Psoas muscle (tissue), 8 donors: ENCODE results near the gene PRR23E. TPM values are rescaled to one million over a fixed set of nuclear protein-coding genes. Genes with fewer than 3 reads are reported as not detected.

ENCODE experiments used
- ATAC-seq, 4 donors: fragments of 200-7000 bp; cut with Tn5 transposase; one replicate each; pipeline ENCODE4 v1.9.1; 2020; ENCODE audit warnings: moderate library complexity in 3 of 4, mild to moderate bottlenecking in 2 of 4
- DNase-seq, 2 donors: peaks; one replicate each; pipeline ENCODE4 v3.0.0-alpha.2; 2020
- H3K27ac ChIP-seq: fragments of 200-600 bp; one replicate; pipeline ENCODE4 v1.8.0; 2022
- H3K27me3 ChIP-seq, 3 donors: fragments of 200-600 bp in 1 of 3; one replicate each; pipeline versions ENCODE4 v1.6.1 to v1.8.0; 2013 to 2022; ENCODE audit warnings: low read length in 2 of 3, mild to moderate bottlenecking in 2 of 3, moderate library complexity in 1 of 3; ENCODE audit not compliant: insufficient read depth in 3 of 3
- H3K36me3 ChIP-seq, 2 donors: fragments of 200-600 bp in 1 of 2; one replicate each; pipeline versions ENCODE4 v1.6.1 to v1.8.0; 2013 to 2022; ENCODE audit warnings: low read depth in 1 of 2, mild to moderate bottlenecking in 1 of 2, moderate library complexity in 1 of 2; ENCODE audit not compliant: insufficient read depth in 1 of 2
- H3K4me1 ChIP-seq: fragments of 200-600 bp; one replicate; pipeline ENCODE4 v1.8.0; 2022
- H3K4me3 ChIP-seq: fragments of 200-600 bp; one replicate; pipeline ENCODE4 v1.8.0; 2022; ENCODE audit warnings: mild to moderate bottlenecking
- H3K9me3 ChIP-seq: fragments of 200-600 bp; one replicate; pipeline ENCODE4 v1.8.0; 2022
- CTCF ChIP-seq: fragments of 200-600 bp; IDR thresholded peaks from one replicate; pipeline ENCODE4 v1.8.0; 2022; ENCODE audit warnings: antibody characterized with exemption
- WGBS, 3 donors: extraction: QIAGEN DNeasy Blood & Tissue Kit; methylation state at CpG; one replicate each; pipeline versions ENCODE4 v1.1.6 to v1.1.7; 2013; 5-methylcytosine and 5-hydroxymethylcytosine counted together
- intact Hi-C, 2 donors: fragments of 100-400 bp; cut with DNase I; formaldehyde crosslinking; loops; one replicate each; pipeline versions ENCODE4 v1.11.0 to v1.14.2; 2022
- polyA plus RNA-seq, 3 donors: library from polyadenylated mRNA; stranded (reverse); fragments of 200-250 nt; gene quantifications; one replicate each; pipeline ENCODE4 v1.2.3, GENCODE V29; 2013
- total RNA-seq, 4 donors: library from RNA; stranded (reverse); fragmentation: NEBNext Ultra II Directional in 2 of 4; extraction: Animal tissue kit (Norgen Biotek cat#: 25700) in 2 of 4; gene quantifications; one replicate each; pipeline versions ENCODE4 v1.2.1 to v1.2.4, GENCODE V29; 2021 to 2023
- donor health status: healthy with polysubstance abuse.
- donor health status: DM: no; HTN: no; CAD: no; lungs with moderate emphysema.
- donor health status: Bipolar disorder and iron deficiency.
- donor health status: healthy.
- donor health status: DM: yes; HTN: yes; CAD: no.
- donor health status: DM: no; HTN: no; CAD: no.
- donor health status: DM: no; HTN: no; CAD: no.
- donor health status: DM: yes; HTN: yes; CAD: no.

Gene PRR23E
- total and polyA plus RNA-seq, 7 donors = not detected

DNA sequence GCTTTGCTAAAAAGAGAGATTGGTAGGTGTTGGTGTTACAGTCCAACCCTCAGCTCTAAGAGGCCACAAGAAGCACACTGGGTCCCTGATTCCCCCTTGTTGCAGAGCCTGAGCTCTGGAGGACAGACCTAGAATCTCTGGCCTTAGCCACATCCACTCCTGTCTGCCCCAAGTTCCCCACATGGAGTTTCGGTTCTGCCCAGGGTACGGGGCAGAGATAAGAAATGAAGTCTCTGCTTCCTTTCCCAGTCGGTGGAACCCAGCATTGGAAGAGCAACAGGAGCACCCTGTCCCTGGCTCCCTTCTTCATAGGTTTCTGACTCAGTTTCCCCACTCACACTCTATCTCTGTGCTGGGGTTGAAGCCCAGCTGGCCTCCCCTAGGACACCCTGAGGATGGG is 13.2 kb downstream of the PRR23E start:
- intact Hi-C loops = no loop called here

DNA sequence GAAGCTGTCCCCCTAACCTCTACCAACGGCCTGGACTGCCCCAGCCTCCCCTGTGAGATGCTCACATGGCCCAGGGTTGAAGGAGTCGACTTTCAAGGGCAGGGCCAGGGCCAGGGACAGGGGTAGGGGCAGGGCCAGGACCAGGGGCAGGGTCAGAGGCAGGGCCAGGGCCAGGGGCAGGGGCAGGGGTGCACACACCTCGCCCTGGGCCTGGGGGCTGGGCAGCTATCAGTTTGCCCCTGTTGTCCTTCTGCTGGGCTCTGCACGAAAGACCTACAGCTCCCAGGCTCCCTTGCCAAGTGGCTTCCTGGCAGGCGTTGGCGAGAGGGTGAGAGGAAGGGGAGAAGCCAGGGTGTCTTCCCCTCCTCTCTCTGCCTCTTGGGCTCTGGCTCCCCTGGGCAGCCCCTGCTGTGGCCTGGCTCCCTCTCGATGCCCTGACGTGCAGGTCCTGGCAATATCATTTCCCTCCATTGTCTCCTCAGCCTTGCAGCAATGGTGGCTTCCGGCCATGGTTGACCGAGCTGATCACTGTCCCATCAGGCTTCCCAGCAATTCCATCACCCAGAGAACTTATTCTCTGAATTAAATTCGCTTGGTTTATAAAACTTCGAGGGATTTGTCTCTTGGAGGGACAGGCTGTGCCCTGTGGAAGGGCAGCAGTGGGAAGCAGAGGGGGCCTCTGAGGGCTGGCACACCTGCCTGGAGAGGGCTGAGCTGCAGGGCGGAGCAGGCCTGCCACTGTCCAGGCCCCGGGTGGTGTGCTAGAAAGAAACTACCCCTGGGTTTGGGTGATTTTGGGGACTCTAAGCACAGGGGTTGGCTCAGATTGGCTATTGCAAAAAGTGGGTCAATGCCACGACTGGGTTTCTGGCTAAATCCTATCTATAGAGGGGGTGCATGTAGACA is 13.9 kb downstream of the PRR23E start:
- intact Hi-C loops = no loop called here
- Histone ChIP-seq H3K27me3 (peaks cover 0 to 2% (median 0%) of the 10 kb centered on the region in 3 donors), H3K4me3 (no peak overlapping the region), H3K9me3 (peaks cover 3% of the 10 kb centered on the region), H3K4me1 (no peaks in the 10 kb centered on the region), H3K27ac (no peak overlapping the region), H3K36me3 (no peaks in the 10 kb centered on the region)
- TF ChIP-seq CTCF = no peak
- no peak for ATAC-seq
- 60 to 66% (median 62%) methylated on average over 15 of the region's 15 CpGs for WGBS, 3 donors
- peak in 1 of 2 donors; percentile 36 for DNase-seq

More for the DNA sequence above, 13.2 kb downstream of the PRR23E start:
- Histone ChIP-seq H3K4me3 (no peak overlapping the region), H3K27me3 (no peaks in the 10 kb centered on the region), H3K27ac (no peak overlapping the region), H3K36me3 (no peaks in the 10 kb centered on the region), H3K9me3 (peaks cover 3% of the 10 kb centered on the region), H3K4me1 (no peaks in the 10 kb centered on the region)
- no peak for DNase-seq
- no peak for TF ChIP-seq CTCF
- no peak for ATAC-seq
- WGBS, 3 donors = 86 to 93% (median 88%) methylated on average over 3 of the region's 3 CpGs

- intact Hi-C loops = no loop called here
- no peak for TF ChIP-seq CTCF
- Histone ChIP-seq H3K9me3 (no peaks in the 10 kb centered on the region), H3K27ac (no peak overlapping the region), H3K36me3 (no peaks in the 10 kb centered on the region), H3K4me3 (no peak overlapping the region), H3K4me1 (no peaks in the 10 kb centered on the region), H3K27me3 (peaks cover 0 to 12% (median 0%) of the 10 kb centered on the region in 3 donors)
- WGBS, 3 donors = 83 to 89% (median 85%) methylated on average over 8 of the region's 8 CpGs
- DNase-seq (no peak), ATAC-seq (no peak)
Measured at GRCh38 chr3:127207727-127208482, 15.0 kb downstream of the PRR23E start.

DNA sequence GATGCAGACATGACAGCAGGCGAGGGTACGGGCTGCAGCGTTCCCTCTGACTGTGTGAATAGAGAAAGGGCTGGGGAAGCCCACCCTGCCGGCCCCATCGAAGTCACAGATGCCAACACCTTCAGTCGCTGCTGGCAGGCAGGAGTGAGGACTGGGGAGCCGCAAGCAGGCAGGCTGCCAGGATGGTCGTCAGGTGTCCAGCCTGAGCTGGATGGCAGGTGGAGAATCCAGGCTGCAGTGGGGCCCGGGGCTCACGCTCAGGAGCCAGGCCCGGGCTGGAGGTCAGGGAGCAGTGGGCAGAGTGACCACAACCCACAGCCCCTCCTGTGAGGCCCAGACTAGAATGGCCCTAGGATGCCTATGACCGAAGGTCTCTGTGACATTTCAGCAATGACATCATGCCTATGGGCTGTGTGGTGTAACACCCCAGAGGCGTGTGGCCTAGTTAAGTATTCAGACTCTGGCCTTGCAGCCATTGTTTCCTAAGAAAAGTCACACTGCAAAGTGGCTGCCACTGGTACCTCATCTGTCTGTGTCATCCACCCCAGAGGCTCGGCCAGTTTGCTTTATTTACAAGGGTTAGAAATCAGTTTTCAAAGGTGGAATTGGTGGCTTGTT is 15.7 kb downstream of the PRR23E start:
- no peak overlapping the region for H3K4me3 ChIP-seq
- TF ChIP-seq CTCF = no peak
- no peak for ATAC-seq
- no peak overlapping the region for H3K27ac ChIP-seq
- intact Hi-C loops = no loop called here
- no peaks in the 10 kb centered on the region for H3K36me3 ChIP-seq
- no peaks in the 10 kb centered on the region for H3K4me1 ChIP-seq
- DNase-seq = peak in 1 of 2 donors; percentile 27
- no peaks in the 10 kb centered on the region for H3K9me3 ChIP-seq
- 76 to 85% (median 78%) methylated on average over 14 of the region's 14 CpGs for WGBS, 3 donors
- peaks cover 0 to 14% (median 0%) of the 10 kb centered on the region in 3 donors for H3K27me3 ChIP-seq
